IPS-18c (cell line): Measurements from ENCODE around the gene MLLT3.

Experiments
- H3K4me3 ChIP-seq: 2 replicates; pipeline ENCODE4 v1.7.0; 2013; ENCODE audit warnings: low read depth, mild to moderate bottlenecking, low read length, moderate library complexity; ENCODE audit not compliant: insufficient read depth
- H3K9me3 ChIP-seq: one replicate; pipeline ENCODE4 v1.6.1; 2013; ENCODE audit warnings: mild to moderate bottlenecking, low read length, moderate library complexity; ENCODE audit not compliant: control insufficient read depth, insufficient read depth

The MLLT3 gene

GRCh38 chr9:20511686-20512085, 110.6 kb downstream of the MLLT3 start:
- no peak overlapping the region for H3K4me3 ChIP-seq
- no peaks in the 10 kb centered on the region for H3K9me3 ChIP-seq

GRCh38 chr9:20509466-20509865, 112.8 kb downstream of the MLLT3 start:
- Histone ChIP-seq H3K4me3 (no peak overlapping the region), H3K9me3 (no peaks in the 10 kb centered on the region)

GRCh38 chr9:20508242-20508641, 114.1 kb downstream of the MLLT3 start:
- Histone ChIP-seq H3K4me3 (no peak overlapping the region), H3K9me3 (no peaks in the 10 kb centered on the region)

GRCh38 chr9:20507431-20507830, 114.9 kb downstream of the MLLT3 start:
- H3K4me3 ChIP-seq, result no peak overlapping the region
- no peaks in the 10 kb centered on the region for H3K9me3 ChIP-seq

- H3K9me3 ChIP-seq, result no peaks in the 10 kb centered on the region
Measured at GRCh38 chr9:20506099-20506900, 116.0 kb downstream of the MLLT3 start.

GRCh38 chr9:20505574-20505973, 116.7 kb downstream of the MLLT3 start:
- Histone ChIP-seq H3K9me3 (no peaks in the 10 kb centered on the region), H3K4me3 (no peak overlapping the region)

More at GRCh38 chr9:20506099-20506900, 116.0 kb downstream of the MLLT3 start:
- no peak overlapping the region for H3K4me3 ChIP-seq

- no peaks in the 10 kb centered on the region for H3K9me3 ChIP-seq
Measured at GRCh38 chr9:20504930-20505329, 117.4 kb downstream of the MLLT3 start.

GRCh38 chr9:20500101-20500500, 122.2 kb downstream of the MLLT3 start:
- H3K9me3 ChIP-seq, result no peaks in the 10 kb centered on the region
- no peak overlapping the region for H3K4me3 ChIP-seq

More at GRCh38 chr9:20504930-20505329, 117.4 kb downstream of the MLLT3 start:
- H3K4me3 ChIP-seq, result no peak overlapping the region

- H3K4me3 ChIP-seq, result no peak overlapping the region
Measured at GRCh38 chr9:20499013-20499412, 123.3 kb downstream of the MLLT3 start.

GRCh38 chr9:20496328-20496727, 126.0 kb downstream of the MLLT3 start:
- H3K4me3 ChIP-seq, result no peak overlapping the region
- no peaks in the 10 kb centered on the region for H3K9me3 ChIP-seq

More at GRCh38 chr9:20499013-20499412, 123.3 kb downstream of the MLLT3 start:
- no peaks in the 10 kb centered on the region for H3K9me3 ChIP-seq

- H3K9me3 ChIP-seq, result no peaks in the 10 kb centered on the region
- H3K4me3 ChIP-seq, result no peak overlapping the region
Measured at GRCh38 chr9:20495098-20495497, 127.2 kb downstream of the MLLT3 start.

- Histone ChIP-seq H3K4me3 (no peak overlapping the region), H3K9me3 (no peaks in the 10 kb centered on the region)
Measured at GRCh38 chr9:20494035-20494434, 128.3 kb downstream of the MLLT3 start.

GRCh38 chr9:20492772-20493171, 129.5 kb downstream of the MLLT3 start:
- Histone ChIP-seq H3K4me3 (no peak overlapping the region), H3K9me3 (no peaks in the 10 kb centered on the region)

- Histone ChIP-seq H3K9me3 (no peaks in the 10 kb centered on the region), H3K4me3 (no peak overlapping the region)
Measured at GRCh38 chr9:20491612-20492011, 130.7 kb downstream of the MLLT3 start.

- no peaks in the 10 kb centered on the region for H3K9me3 ChIP-seq
- no peak overlapping the region for H3K4me3 ChIP-seq
Measured at GRCh38 chr9:20490246-20490834, 132.0 kb downstream of the MLLT3 start.

GRCh38 chr9:20488691-20489090, 133.6 kb downstream of the MLLT3 start:
- Histone ChIP-seq H3K4me3 (no peak overlapping the region), H3K9me3 (no peaks in the 10 kb centered on the region)

- Histone ChIP-seq H3K9me3 (no peaks in the 10 kb centered on the region), H3K4me3 (no peak overlapping the region)
Measured at GRCh38 chr9:20486552-20486951, 135.7 kb downstream of the MLLT3 start.

- Histone ChIP-seq H3K9me3 (no peaks in the 10 kb centered on the region), H3K4me3 (no peak overlapping the region)
Measured at GRCh38 chr9:20481437-20481836, 140.9 kb downstream of the MLLT3 start.
